Gastrocnemius medialis (tissue), 4 donors: ENCODE data around the gene CLASP1. TPM values are rescaled to one million over a fixed set of nuclear protein-coding genes. Genes with fewer than 3 reads are reported as not detected.
"Not testable (repeated sequence)": the region's sequence is repeated elsewhere in the genome, so short reads cannot be mapped to it uniquely, and the experiment has no call there.

Experiments used
- ATAC-seq, 2 donors: fragments of 150-250 bp; one replicate each; pipeline ENCODE4 v1.9.1; 2016
- DNase-seq, 2 donors: peaks; one replicate each; pipeline ENCODE4 v3.0.0-alpha.2; 2019
- H3K27ac ChIP-seq, 4 donors: fragments of 200-600 bp; sonication (generic); 1 replicate in 1 of 4; 2 replicates in 3 of 4; pipeline ENCODE4 v1.5.1; 2016 to 2018; ENCODE audit warnings: mild to moderate bottlenecking in 2 of 4, moderate library complexity in 1 of 4
- H3K27me3 ChIP-seq, 3 donors: fragments of 200-600 bp; sonication (generic) in 2 of 3; 1 replicate in 1 of 3; 2 replicates in 2 of 3; pipeline versions ENCODE4 v1.5.1 to v1.6.0; 2016 to 2019; ENCODE audit warnings: mild to moderate bottlenecking in 1 of 3, moderate library complexity in 1 of 3
- H3K36me3 ChIP-seq, 2 donors: fragments of 200-600 bp; sonication (generic) in 1 of 2; one replicate each; pipeline ENCODE4 v1.5.1; 2017 to 2018
- H3K4me1 ChIP-seq, 2 donors: fragments of 200-600 bp; sonication (generic) in 1 of 2; one replicate each; pipeline ENCODE4 v1.5.1; 2016 to 2017; ENCODE audit warnings: mild to moderate bottlenecking in 2 of 2
- H3K4me3 ChIP-seq, 4 donors: fragments of 200-600 bp; sonication (generic) in 3 of 4; 1 replicate in 1 of 4; 2 replicates in 3 of 4; pipeline ENCODE4 v1.5.1; 2016 to 2019; ENCODE audit warnings: mild to moderate bottlenecking in 2 of 4
- H3K9me3 ChIP-seq, 3 donors: fragments of 200-600 bp; sonication (generic) in 2 of 3; 1 replicate in 1 of 3; 2 replicates in 2 of 3; pipeline ENCODE4 v1.5.1; 2016 to 2019
- POLR2A ChIP-seq, 2 donors: fragments of 450-650 bp; IDR thresholded peaks; one replicate each; pipeline ENCODE4 v1.6.1; 2017; ENCODE audit warnings: antibody characterized with exemption in 2 of 2, mild to moderate bottlenecking in 2 of 2, moderate library complexity in 2 of 2
- in situ Hi-C, 4 donors: fragments of 200-750 bp; cut with MboI; loops; one replicate each; pipeline versions ENCODE4 v1.15.0 to v1.8.0; 2017; ENCODE audit warnings: low sequenced_read_pairs in 4 of 4
- intact Hi-C: fragments of 100-400 bp; cut with DNase I; formaldehyde crosslinking; loops from one replicate; pipeline ENCODE4 v1.15.1; 2023; ENCODE audit warnings: low total_unique reads
- total RNA-seq, 4 donors: library from RNA; depleted of rRNA; stranded (reverse); fragments of >200 nt; gene quantifications; one replicate each; pipeline versions ENCODE4 v1.1.0 to v1.2.3, GENCODE V29; 2016
- TF ChIP-seq, protein P1 (sequence below), 5 experiments: fragments of 450-650 bp in 3 of 5; fragments of 200-600 bp in 2 of 5; sonication (generic) in 2 of 5; IDR thresholded peaks in 4 of 5; conservative IDR thresholded peaks in 1 of 5; 1 replicate in 4 of 5; 2 replicates in 1 of 5; pipeline ENCODE4 v1.5.1; 2016 to 2019; ENCODE audit warnings: antibody characterized with exemption in 5 of 5, mild to moderate bottlenecking in 3 of 5, moderate library complexity in 3 of 5

CLASP1 gene
- total RNA-seq, 4 donors from 2014 or later = 50.1 to 73.9 (median 61.4) TPM

DNA sequence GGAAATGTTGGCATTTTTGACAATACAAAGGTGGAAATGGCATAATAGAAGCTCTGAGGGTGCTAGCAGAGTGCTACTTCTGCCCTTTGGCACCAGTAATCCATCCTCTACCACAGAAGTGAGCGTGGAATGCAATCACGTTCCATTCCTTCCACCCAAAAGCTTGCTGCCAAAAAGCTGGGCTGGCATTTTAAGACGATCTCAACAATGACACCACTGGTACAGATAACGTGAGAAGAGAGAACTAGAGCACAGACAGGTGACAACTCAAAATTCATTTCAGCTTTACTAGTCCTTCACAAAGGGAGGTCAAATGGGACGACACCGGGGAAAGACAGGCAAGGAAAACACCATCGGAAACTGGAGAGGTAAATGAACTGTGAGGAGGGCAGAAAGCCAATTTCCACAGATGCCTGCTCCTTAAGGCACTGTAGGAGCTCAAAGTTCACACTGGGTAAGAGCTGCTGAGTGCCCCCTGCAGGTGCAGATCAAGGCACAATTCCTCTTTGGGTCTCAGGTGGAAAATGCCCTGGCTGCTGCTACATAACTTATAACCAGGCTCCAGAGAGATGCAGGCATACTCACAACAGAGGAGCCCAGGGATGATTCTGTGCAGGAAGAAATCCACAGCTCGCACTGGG, 169.3 kb downstream of the CLASP1 start:
- no peaks in the 10 kb centered on the region for H3K36me3 ChIP-seq
- no peaks in the 10 kb centered on the region for H3K9me3 ChIP-seq
- H3K27ac ChIP-seq = peak overlapping the region; percentile 54 to 66 (median 62)
- H3K4me1 ChIP-seq = peaks cover 68 to 86% of the 10 kb centered on the region in 2 donors
- H3K27me3 ChIP-seq = no peaks in the 10 kb centered on the region
- in situ Hi-C loops (no loop called here), intact Hi-C loops (no loop called here)
- no peak overlapping the region for H3K4me3 ChIP-seq
- DNase-seq (peak in 1 of 2 donors; percentile 50), ATAC-seq (peak; percentile 55 to 79)
- TF ChIP-seq, protein P1, sequence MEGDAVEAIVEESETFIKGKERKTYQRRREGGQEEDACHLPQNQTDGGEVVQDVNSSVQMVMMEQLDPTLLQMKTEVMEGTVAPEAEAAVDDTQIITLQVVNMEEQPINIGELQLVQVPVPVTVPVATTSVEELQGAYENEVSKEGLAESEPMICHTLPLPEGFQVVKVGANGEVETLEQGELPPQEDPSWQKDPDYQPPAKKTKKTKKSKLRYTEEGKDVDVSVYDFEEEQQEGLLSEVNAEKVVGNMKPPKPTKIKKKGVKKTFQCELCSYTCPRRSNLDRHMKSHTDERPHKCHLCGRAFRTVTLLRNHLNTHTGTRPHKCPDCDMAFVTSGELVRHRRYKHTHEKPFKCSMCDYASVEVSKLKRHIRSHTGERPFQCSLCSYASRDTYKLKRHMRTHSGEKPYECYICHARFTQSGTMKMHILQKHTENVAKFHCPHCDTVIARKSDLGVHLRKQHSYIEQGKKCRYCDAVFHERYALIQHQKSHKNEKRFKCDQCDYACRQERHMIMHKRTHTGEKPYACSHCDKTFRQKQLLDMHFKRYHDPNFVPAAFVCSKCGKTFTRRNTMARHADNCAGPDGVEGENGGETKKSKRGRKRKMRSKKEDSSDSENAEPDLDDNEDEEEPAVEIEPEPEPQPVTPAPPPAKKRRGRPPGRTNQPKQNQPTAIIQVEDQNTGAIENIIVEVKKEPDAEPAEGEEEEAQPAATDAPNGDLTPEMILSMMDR (IDR thresholded peaks at IDR 0.05 in 4 of 5, conservative IDR thresholded peaks at IDR 0.05 in 1 of 5) = no peak
- TF ChIP-seq POLR2A (IDR thresholded peaks at IDR 0.05) = no peak

DNA sequence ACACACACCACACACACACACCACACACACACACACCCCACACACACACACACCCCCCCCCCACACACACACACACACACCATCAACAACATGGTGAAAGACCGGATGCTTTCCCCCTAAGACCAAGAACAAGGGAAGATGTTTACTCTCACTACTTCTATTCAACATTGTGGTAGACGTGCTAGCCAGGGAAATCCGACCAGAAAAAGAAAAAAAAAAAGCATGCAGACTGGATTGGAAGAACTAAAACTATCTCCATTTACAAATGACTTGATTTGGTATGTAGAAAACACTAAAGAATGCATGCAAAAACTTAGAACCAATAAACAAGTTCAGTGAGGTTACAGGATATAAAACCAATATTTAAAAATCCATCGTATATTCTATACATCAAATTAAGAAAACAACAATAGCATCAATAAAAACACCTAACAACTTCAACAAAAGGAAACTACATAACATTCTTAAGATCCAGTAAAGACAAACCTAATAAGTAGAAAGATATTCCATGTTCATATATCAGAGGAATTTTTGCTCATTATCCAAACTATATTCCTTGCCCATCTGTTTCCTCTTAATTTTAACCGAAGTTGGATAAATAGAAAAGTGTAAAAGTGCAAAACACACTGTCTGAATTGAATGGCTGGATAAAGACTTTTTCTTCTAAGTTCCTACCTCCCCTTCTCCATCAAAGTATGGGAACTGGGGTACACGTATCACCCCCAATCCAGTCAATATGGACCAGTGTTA, 170.1 kb downstream of the CLASP1 start:
- Histone ChIP-seq H3K36me3 (no peaks in the 10 kb centered on the region), H3K4me3 (no peak overlapping the region), H3K4me1 (peaks cover 64 to 84% of the 10 kb centered on the region in 2 donors), H3K9me3 (no peaks in the 10 kb centered on the region), H3K27me3 (no peaks in the 10 kb centered on the region), H3K27ac (peak overlapping the region in 3 of 4 donors; percentile 54 to 66 (median 58))
- TF ChIP-seq, protein P1 (IDR thresholded peaks at IDR 0.05 in 4 of 5, conservative IDR thresholded peaks at IDR 0.05 in 1 of 5) = no peak
- TF ChIP-seq POLR2A (IDR thresholded peaks at IDR 0.05) = no peak
- intact Hi-C loops = no loop called here
- DNase-seq = no peak
- no peak for ATAC-seq
- in situ Hi-C loops = no loop called here

DNA sequence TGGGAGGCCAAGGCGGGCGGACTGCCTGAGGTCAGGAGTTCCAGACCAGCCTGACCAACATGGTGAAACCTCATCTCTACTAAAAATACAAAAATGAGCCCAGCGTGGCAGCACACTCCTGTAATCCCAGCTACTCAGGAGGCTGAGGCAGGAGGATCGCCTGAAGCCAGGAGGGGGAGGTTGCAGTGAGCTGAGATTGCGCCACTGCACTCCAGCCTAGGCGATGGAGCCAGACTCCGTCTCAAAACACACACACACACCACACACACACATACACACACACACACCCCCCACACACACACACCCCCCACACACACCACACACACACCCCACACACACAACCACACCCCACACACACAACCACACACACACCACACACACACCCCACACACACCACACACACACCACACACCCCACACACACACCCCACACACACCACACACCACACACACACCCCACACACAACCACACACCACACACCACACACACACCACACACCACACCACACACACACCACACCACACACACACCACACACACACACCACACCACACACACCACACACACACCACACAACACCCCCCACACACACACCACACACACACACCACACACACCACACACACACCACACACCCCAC, 170.8 kb downstream of the CLASP1 start:
- intact Hi-C loops, H3K4me3 ChIP-seq, H3K36me3 ChIP-seq, H3K9me3 ChIP-seq, H3K27me3 ChIP-seq, in situ Hi-C loops, H3K27ac ChIP-seq, DNase-seq, ATAC-seq: not testable (repeated sequence)
- H3K4me1 ChIP-seq = peaks cover 69 to 84% of the 10 kb centered on the region in 2 donors

DNA sequence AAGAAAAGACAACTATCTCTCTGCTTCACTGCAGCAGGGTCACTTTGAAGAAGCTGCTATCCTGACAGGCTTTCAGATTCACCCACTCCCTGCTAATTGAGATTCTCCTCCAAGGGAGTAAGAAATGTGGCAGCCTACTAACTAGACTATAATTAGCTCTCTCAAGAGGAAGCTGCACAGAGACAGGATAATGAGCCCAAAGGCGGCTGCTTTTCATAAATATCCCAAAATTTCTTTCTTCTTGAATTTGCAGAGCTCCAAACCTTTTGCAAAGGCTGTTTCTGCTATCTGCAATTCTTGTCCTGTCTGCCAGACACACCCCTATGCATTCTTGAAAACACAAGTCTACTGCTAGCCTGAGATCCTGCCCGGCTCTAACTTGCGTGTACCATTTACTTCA, 172.6 kb downstream of the CLASP1 start:
- TF ChIP-seq, protein P1 (IDR thresholded peaks at IDR 0.05 in 4 of 5, conservative IDR thresholded peaks at IDR 0.05 in 1 of 5) = no peak
- TF ChIP-seq POLR2A (IDR thresholded peaks at IDR 0.05) = no peak
- Histone ChIP-seq H3K4me3 (no peak overlapping the region), H3K9me3 (no peaks in the 10 kb centered on the region), H3K27me3 (no peaks in the 10 kb centered on the region), H3K36me3 (no peaks in the 10 kb centered on the region), H3K27ac (peak overlapping the region in 3 of 4 donors; percentile 9 to 22 (median 12)), H3K4me1 (peaks cover 82 to 84% of the 10 kb centered on the region in 2 donors)
- ATAC-seq (no peak), DNase-seq (no peak)
- in situ Hi-C loops = no loop called here
- intact Hi-C loops = no loop called here
